Adipocyte (in vitro differentiated cells): ENCODE results near the gene LY6G5B.

Experiments used
- DNase-seq: peaks from one replicate; pipeline ENCODE4 v3.0.0-alpha.2; 2015; ENCODE audit warnings: low read depth
- H3K27me3 ChIP-seq: replicated peaks from 2 replicates; pipeline ENCODE4 v1.7.0; 2013; ENCODE audit warnings: mild to moderate bottlenecking, low read length, moderate library complexity; ENCODE audit not compliant: control insufficient read depth, insufficient read depth
- H3K36me3 ChIP-seq: 2 replicates; pipeline ENCODE4 v1.7.0; 2013; ENCODE audit warnings: low read length, mild to moderate bottlenecking, moderate library complexity; ENCODE audit not compliant: control insufficient read depth, insufficient read depth, severe bottlenecking
- H3K4me1 ChIP-seq: 2 replicates; pipeline ENCODE4 v1.7.0; 2013; ENCODE audit warnings: mild to moderate bottlenecking, low read length, moderate library complexity; ENCODE audit not compliant: control insufficient read depth, insufficient read depth
- H3K4me3 ChIP-seq: 2 replicates; pipeline ENCODE4 v1.7.0; 2013; ENCODE audit warnings: mild to moderate bottlenecking, low read length, moderate library complexity
- H3K9ac ChIP-seq: 2 replicates; pipeline ENCODE4 v1.7.0; 2013; ENCODE audit warnings: mild to moderate bottlenecking, low read length, moderate library complexity
- H3K9me3 ChIP-seq: 2 replicates; pipeline ENCODE4 v1.7.0; 2013; ENCODE audit warnings: mild to moderate bottlenecking, low read length, moderate library complexity; ENCODE audit not compliant: control insufficient read depth

Gene LY6G5B

GRCh38 chr6:31642798-31643570, 26.8 kb upstream of the LY6G5B start:
- H3K9ac ChIP-seq, result no peak overlapping the region
- no peak overlapping the region for H3K4me3 ChIP-seq
- no peaks in the 10 kb centered on the region for H3K9me3 ChIP-seq
- H3K27me3 ChIP-seq, result no peaks in the 10 kb centered on the region
- H3K36me3 ChIP-seq, result peaks cover 93% of the 10 kb centered on the region
- H3K4me1 ChIP-seq, result peaks cover 13% of the 10 kb centered on the region
- DNase-seq, result no peak

DNA sequence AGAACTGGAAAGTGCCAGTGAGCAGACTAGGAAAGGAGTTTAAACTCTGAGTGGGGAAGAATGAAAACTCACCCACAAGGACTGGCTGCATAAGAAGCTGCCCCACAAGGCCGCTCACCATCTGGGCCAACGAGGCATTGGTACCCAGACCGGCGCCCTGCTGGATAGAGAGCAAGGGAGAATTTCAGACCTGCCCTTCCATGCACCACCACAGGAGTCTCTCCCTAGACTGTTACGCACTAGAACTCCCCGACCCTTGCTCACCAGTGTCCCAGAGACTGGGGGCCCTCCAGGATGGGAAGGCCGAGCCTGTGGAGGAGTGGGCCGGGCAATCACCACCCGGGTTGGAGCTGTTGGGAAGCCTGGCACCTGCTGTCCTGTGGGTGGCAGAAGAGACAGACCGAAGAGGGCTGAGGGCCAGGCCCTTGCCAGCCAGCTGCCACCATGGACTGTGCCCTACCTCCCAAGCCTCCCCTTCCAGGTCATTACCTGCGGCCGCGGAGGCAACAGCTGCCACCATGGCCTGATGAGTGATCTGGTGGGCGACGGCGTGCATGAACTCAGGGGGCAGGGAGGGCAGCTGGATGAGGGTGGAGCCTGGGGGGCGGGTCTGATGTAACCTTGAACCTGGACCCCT, 25.8 kb upstream of the LY6G5B start:
- peaks cover 12% of the 10 kb centered on the region for H3K4me1 ChIP-seq
- H3K9ac ChIP-seq, result no peak overlapping the region
- no peak for DNase-seq
- no peaks in the 10 kb centered on the region for H3K9me3 ChIP-seq
- H3K4me3 ChIP-seq, result no peak overlapping the region
- H3K36me3 ChIP-seq, result peaks cover 93% of the 10 kb centered on the region
- no peaks in the 10 kb centered on the region for H3K27me3 ChIP-seq

GRCh38 chr6:31645325-31645724, 24.5 kb upstream of the LY6G5B start:
- Histone ChIP-seq H3K9me3 (no peaks in the 10 kb centered on the region), H3K27me3 (no peaks in the 10 kb centered on the region), H3K36me3 (peaks cover 86% of the 10 kb centered on the region), H3K4me3 (no peak overlapping the region), H3K9ac (no peak overlapping the region), H3K4me1 (no peaks in the 10 kb centered on the region)
- no peak for DNase-seq

DNA sequence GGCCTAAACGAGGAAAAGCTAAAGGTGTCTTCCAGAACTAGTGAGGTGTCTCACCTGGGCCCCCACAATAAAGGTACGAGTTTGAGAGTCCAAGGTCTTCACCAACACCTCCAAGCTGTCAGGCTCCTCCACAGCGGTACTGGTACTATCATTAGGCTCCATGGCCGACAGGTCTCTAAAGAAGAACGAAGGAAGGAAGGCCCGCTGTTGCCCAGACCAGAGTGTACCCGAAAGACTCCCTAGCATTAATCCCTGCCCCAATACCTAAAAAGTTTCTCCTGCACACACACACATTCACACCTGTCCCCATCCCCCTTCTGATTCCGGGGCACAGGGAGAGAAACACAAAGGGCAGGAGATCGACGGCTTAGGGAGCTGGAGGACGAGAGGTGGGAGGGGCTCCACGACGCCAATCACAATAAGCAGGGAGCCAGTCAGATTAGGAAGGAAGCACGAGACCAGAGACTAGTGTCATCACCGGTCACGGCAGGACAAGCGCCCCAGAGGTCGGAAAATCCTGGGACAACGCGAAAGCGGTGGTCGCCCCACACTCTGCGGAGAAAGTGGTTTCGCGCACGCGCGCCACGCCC, 18.1 kb upstream of the LY6G5B start:
- Histone ChIP-seq H3K36me3 (peaks cover 31% of the 10 kb centered on the region), H3K9me3 (no peaks in the 10 kb centered on the region), H3K27me3 (no peaks in the 10 kb centered on the region), H3K4me3 (peak overlapping the region; percentile 90), H3K9ac (peak overlapping the region; percentile 88), H3K4me1 (peaks cover 14% of the 10 kb centered on the region)
- DNase-seq, result peak; percentile 86

- peak; percentile 96 for DNase-seq
- H3K27me3 ChIP-seq, result no peaks in the 10 kb centered on the region
Measured at GRCh38 chr6:31652925-31653724, 16.7 kb upstream of the LY6G5B start.

DNA sequence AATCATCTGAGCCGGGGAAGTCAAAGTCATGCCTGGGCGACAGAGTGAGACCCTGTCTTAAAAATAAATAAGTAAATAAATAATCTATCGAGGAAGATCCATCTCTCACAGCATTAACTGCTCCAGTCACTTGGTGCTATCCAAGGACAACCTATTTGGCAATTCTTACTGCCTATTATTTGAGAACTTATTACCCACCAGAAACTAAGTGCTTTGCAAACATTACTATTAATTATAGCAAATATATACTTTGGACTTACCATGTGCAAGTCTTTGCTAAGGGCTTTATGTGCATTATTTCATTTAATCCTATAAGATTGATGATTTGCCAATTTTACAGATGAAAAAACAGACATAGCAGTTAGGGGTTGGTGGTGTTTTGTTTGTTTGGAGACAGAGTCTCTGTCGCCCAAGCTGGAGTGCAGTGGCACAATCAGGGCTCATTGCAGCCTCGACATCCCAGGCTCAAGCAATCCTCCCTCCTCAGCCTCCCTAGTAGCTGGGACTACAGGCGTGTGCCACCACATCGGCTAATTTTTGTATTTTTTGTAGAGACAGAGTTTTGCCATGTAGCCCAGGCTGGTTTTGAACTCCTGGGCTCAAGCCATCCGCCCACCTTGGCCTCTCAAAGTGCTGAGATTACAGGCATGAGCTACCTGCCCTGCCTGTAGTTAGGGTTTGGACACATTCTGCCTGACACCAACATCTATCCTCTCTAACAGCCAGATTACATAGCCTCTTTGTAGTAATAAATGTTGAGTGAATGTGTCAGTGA, 15.0 kb upstream of the LY6G5B start:
- H3K4me3 ChIP-seq, result no peak overlapping the region
- H3K9me3 ChIP-seq, result no peaks in the 10 kb centered on the region
- no peak for DNase-seq
- no peaks in the 10 kb centered on the region for H3K27me3 ChIP-seq
- H3K9ac ChIP-seq, result no peak overlapping the region
- peaks cover 10% of the 10 kb centered on the region for H3K36me3 ChIP-seq
- peaks cover 31% of the 10 kb centered on the region for H3K4me1 ChIP-seq

More at GRCh38 chr6:31652925-31653724, 16.7 kb upstream of the LY6G5B start:
- no peaks in the 10 kb centered on the region for H3K9me3 ChIP-seq
- H3K4me1 ChIP-seq, result peaks cover 16% of the 10 kb centered on the region
- H3K36me3 ChIP-seq, result peaks cover 25% of the 10 kb centered on the region
- H3K4me3 ChIP-seq, result peak overlapping the region; percentile 90
- H3K9ac ChIP-seq, result peak overlapping the region; percentile 88

DNA sequence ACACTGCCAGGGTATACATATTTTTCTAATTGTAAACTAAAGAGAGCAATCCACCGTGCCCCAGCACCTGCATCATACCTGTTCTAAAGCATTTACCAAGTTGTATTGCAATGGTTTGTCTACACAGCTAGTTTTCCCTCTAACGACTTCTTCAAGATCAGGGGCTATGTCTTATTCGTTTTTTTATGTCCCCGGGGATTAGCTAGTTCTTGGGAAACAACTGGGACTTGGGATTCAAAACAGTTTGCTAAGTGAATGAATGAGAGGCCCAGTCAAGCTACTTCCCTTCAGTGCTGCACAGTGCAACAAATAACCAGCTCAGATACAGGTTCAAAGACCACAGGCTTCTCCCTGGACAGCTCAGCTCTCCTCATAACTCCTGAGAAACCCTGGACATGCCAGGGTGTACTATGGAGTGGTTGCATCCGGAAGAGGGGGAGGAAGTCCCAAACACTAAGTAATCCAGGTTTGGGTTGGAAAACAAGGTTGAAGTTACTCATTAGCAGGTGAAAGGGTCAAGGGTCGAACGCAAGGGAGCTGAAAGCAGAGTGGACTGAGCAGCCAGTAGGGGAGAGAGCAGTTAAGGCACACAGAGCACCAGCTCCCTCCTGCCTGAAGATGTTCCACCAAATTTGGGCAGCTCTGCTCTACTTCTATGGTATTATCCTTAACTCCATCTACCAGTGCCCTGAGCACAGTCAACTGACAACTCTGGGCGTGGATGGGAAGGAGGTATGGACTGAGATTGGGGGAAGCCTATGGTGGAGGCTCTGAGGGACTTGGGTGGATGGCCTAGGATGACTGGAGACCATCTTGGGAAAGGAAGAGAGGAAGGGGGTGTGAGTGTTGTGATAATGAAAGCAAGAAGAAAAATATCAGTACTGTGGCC, 14.2 kb upstream of the LY6G5B start, which contains the start of gene APOM:
Gene APOM (plus strand): TSS at position 546 of the 889 bp plus-strand sequence. CDS start 73 bp downstream, at position 619.
- Histone ChIP-seq H3K9me3 (no peaks in the 10 kb centered on the region), H3K36me3 (peaks cover 10% of the 10 kb centered on the region), H3K4me1 (peaks cover 34% of the 10 kb centered on the region), H3K4me3 (no peak within 1 kb of the TSS), H3K9ac (no peak within 1 kb of the TSS), H3K27me3 (no peaks in the 10 kb centered on the region)
- no peak for DNase-seq

DNA sequence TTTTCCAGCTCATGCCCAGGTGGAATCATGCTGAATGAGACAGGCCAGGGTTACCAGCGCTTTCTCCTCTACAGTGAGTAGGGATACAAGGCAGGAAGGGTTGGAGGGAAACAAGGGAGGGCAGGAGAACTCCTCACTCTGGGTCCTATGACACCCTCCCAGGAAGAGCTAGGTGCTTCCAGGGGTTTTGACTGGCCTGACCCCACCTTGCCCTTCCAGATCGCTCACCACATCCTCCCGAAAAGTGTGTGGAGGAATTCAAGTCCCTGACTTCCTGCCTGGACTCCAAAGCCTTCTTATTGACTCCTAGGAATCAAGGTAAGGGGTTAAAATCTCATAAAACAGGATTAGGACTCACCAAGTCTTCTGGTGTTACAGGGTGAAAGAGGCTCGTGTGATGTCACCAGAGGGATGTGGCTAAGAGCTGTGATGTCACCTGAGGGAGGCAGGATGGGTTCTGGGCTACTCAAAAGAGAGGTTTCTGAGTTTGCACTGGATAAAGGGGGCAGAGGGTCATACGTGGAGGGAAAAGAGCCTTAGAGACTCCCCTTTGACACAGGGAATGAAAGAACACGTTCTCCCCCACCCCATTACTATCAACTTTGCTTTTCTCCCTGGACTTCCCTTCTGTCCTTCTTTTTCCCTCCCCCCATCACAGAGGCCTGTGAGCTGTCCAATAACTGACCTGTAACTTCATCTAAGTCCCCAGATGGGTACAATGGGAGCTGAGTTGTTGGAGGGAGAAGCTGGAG, 12.2 kb upstream of the LY6G5B start:
- Histone ChIP-seq H3K9ac (no peak overlapping the region), H3K4me1 (peaks cover 31% of the 10 kb centered on the region), H3K27me3 (no peaks in the 10 kb centered on the region), H3K9me3 (no peaks in the 10 kb centered on the region), H3K36me3 (peaks cover 20% of the 10 kb centered on the region), H3K4me3 (no peak overlapping the region)
- no peak for DNase-seq

GRCh38 chr6:31658158-31658688, 11.6 kb upstream of the LY6G5B start:
- Histone ChIP-seq H3K9me3 (no peaks in the 10 kb centered on the region), H3K36me3 (peaks cover 20% of the 10 kb centered on the region), H3K4me3 (no peak overlapping the region), H3K27me3 (no peaks in the 10 kb centered on the region), H3K4me1 (peaks cover 36% of the 10 kb centered on the region), H3K9ac (no peak overlapping the region)
- no peak for DNase-seq
